Germinal center (tissue), 1 donor: Measurements from ENCODE around the gene TVP23A.
A peak's percentile ranks its signal among the peaks of the same experiment; 100 is the strongest.
"Not testable (repeated sequence)": the region's sequence is repeated elsewhere in the genome, so short reads cannot be mapped to it uniquely, and the experiment has no call there.

ENCODE experiments used
- DNase-seq: peaks from one replicate; pipeline ENCODE4 v3.0.0; 2012; ENCODE audit warnings: mixed read lengths, low spot score

TVP23A gene

GRCh38 chr16:10745841-10746240, 72.8 kb downstream of the TVP23A start:
- no peak for DNase-seq

GRCh38 chr16:10744370-10745030, 74.1 kb downstream of the TVP23A start:
- no peak for DNase-seq

- peak; percentile 99 for DNase-seq
Measured at GRCh38 chr16:10743610-10744369, 74.8 kb downstream of the TVP23A start, which contains the start of gene NUBP1. Gene NUBP1 (plus strand): TSS chr16:10743842. CDS start chr16:10743864, 22 bp downstream.

DNA sequence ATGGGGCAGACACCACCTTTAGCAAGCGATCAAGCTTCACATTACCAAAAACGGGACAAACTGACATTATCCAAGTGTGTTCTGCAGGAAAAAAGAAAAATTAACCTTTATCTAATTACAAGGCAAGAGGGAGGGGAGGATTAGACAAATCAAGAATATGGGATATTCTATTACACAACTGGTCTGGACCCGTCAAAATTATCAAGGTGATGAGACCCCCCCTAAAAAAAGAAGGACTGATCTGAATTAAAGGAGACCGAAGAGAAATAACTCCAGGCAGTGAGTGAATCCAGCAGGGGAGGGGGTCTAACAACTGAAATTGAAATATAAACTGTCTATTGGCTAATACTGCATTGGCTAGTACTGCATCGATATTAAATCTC, 75.4 kb downstream of the TVP23A start:
- DNase-seq: no peak

GRCh38 chr16:10741844-10742243, 76.8 kb downstream of the TVP23A start:
- DNase-seq: no peak

- not testable (repeated sequence) for DNase-seq
Measured at GRCh38 chr16:10741249-10741648, 77.3 kb downstream of the TVP23A start.

DNA sequence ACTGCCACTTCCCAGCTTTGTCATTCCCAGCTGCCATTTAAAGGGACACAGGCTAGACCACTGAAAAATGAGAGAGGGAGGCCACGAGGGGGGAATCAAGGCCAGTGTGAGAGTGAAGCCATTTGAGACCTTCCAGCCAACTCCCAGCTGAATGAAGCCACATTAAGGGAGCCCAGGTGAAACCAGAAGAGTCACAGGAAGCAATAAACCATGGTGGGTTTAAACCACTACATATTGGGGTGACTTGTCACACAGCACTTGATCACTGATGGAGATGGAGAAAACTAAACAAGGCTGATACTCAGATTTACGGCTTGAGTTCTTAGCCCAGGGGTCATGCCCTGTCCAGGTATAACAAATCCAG, 77.8 kb downstream of the TVP23A start:
- DNase-seq: no peak

DNA sequence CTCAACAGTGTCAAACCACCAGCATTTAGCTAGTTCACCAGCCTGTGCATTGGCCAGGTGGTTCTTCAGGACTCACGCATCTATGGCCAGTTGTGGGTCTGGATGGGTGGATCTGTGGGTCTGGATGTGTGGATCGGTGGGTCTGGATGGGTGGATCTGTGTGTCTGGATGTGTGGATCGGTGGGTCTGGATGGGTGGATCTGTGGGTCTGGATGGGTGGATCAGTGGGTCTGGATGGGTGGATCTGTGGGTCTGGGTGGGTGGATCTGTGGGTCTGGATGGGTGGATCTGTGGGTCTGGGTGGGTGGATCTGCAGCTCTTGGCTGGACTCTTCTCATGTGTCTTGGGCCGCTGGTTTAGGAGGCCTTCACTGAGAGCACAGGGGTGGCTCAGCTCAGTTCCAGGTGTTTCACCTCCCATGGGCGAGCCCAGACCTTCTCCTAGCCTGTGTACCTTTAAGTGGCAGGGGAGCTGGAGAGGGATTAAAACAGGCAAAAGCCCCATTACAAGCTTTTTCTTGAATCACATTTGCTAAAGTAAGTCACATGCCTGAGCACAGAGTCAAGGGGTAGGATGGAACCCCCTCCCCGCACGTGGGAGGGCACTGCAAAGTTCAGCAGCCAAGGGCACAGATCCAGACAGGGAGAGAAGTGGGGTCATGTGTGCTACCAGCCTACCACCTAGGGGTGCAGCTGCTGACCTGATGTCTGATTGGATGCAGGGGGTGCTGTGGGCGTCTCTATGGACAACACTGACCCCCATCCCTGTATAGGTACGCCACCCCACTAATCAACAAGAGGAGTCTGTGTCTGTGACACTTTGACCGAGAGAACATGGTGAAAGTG, 78.4 kb downstream of the TVP23A start:
- DNase-seq: no peak

- peak; percentile 32 for DNase-seq
Measured at GRCh38 chr16:10738231-10739077, 80.1 kb downstream of the TVP23A start.

- peak; percentile 85 for DNase-seq
Measured at GRCh38 chr16:10737068-10737625, 81.4 kb downstream of the TVP23A start.

GRCh38 chr16:10731790-10732189, 86.8 kb downstream of the TVP23A start:
- DNase-seq: no peak

DNA sequence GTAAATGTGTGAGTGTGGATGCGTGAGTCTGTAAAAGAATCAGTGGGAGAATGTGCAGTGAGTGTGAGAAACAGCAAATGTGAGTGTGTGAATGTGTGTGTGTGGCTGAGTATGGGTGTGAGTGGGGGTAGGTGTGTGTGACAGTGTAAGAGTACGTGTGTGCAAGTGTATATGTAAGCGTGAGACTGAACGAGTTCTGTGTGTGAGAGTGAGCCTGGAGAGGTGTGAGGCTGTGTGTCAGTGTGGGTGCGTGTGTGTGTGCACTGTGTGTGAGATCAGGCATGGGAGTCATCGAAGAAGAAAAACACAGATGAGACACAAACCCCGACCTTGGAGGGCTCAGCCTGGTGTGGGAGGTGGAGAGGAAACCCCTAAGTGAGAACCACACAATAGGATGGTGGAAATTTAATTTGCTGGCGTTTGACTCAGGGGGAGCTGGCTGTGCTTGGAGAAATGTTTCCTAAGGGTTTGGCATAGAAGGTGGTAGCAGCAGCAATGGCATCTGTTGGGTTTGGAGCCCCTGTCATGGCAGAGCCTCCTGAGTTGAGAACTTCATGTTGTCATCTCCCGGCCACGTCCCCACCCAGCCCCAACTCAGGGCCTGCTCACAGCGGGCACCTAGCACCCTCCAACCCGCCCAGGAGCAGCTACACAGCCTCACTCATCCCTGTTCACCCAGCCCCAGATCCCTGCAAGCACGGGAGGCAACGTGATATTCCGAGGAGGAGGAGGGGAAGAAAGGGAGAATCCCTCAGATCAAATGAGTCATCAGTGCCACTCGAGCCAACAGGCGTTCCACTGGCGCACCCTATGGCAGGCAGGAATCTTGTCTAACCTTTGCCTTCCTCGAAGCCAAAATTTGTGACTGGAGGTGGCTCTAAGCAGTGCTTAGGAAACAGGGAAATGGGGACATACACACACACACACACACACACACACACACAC, 89.2 kb downstream of the TVP23A start:
- no peak for DNase-seq

GRCh38 chr16:10728003-10728887, 90.3 kb downstream of the TVP23A start:
- no peak for DNase-seq
